SK-N-SH treated with all-trans-retinoic acid at 6 μM for 48 hours (cell line): ENCODE measurements around the gene PID1.

Experiments used
- ARNTL ChIP-seq: fragments of 450-650 bp; formaldehyde crosslinking; IDR thresholded peaks from 2 replicates; pipeline ENCODE4 v1.5.0; 2020; ENCODE audit warnings: low read depth, mild to moderate bottlenecking, moderate library complexity, borderline replicate concordance
- BACH2 ChIP-seq: fragments of 250-450 bp; sonication (Bioruptor Pico); IDR thresholded peaks from 2 replicates; pipeline ENCODE4 v1.9.0; 2021; ENCODE audit warnings: mild to moderate bottlenecking, borderline replicate concordance
- RARB ChIP-seq: fragments of 250-450 bp; sonication (Bioruptor Pico); IDR thresholded peaks from 2 replicates; pipeline ENCODE4 v1.8.0; 2021; ENCODE audit warnings: mild to moderate bottlenecking, moderate library complexity
- TCF4 ChIP-seq: fragments of 250-450 bp; sonication (Bioruptor Pico); IDR thresholded peaks from 2 replicates; pipeline ENCODE4 v1.8.0; 2021; ENCODE audit warnings: mild to moderate bottlenecking, moderate library complexity, borderline replicate concordance
- TOX ChIP-seq: fragments of 250-450 bp; sonication (Bioruptor Pico); IDR thresholded peaks from 2 replicates; pipeline ENCODE4 v1.8.0; 2021; ENCODE audit warnings: mild to moderate bottlenecking, moderate library complexity, borderline replicate concordance
- ZFP30 ChIP-seq: fragments of 450-650 bp; formaldehyde crosslinking; IDR thresholded peaks from 2 replicates; pipeline ENCODE4 v1.5.0; 2022; ENCODE audit warnings: mild to moderate bottlenecking, moderate library complexity
- ZNF70 ChIP-seq: fragments of 450-650 bp; formaldehyde crosslinking; IDR thresholded peaks from 2 replicates; pipeline ENCODE4 v1.5.0; 2020; ENCODE audit warnings: mild to moderate bottlenecking, moderate library complexity
- ZNF8 ChIP-seq: fragments of 450-650 bp; formaldehyde crosslinking; IDR thresholded peaks from 2 replicates; pipeline ENCODE4 v1.5.0; 2020; ENCODE audit warnings: mild to moderate bottlenecking, moderate library complexity
- TF ChIP-seq, protein P1 (sequence below): fragments of 250-450 bp; sonication (Bioruptor Pico); IDR thresholded peaks from 2 replicates; pipeline ENCODE4 v1.8.0; 2020; ENCODE audit warnings: mild to moderate bottlenecking, moderate library complexity, borderline replicate concordance
- TF ChIP-seq, protein P2 (sequence below): fragments of 250-450 bp; sonication (Bioruptor Pico); IDR thresholded peaks from 2 replicates; pipeline ENCODE4 v1.5.1; 2020; ENCODE audit warnings: low read depth, mild to moderate bottlenecking, moderate library complexity

DNA sequence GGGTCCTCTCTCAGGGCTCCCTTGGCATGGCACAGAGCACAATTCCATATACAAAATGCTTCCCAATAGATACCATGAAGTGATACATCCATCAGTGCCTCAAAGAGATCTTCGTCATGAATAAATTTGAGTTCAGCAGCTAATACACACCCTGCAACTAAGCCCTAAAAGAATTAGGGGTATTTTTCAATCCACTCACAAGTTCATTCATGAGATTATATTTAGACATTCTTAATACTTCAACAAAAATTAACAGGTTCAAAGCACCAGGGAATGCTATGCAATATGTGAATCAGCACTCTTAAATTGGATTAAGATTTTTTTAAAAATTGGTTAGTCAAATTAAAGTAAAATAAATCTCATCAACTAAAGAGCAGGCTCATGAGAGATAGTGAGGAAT lies 79.7 kb downstream of the PID1 start:
- TF ChIP-seq ZFP30 (no peak), RARB (CRISPR knock-in tag) (no peak), TOX (no peak), ZNF70 (no peak), ZNF8 (CRISPR knock-in tag) (no peak), TCF4 (CRISPR knock-in tag) (no peak), ARNTL (no peak), BACH2 (no peak)
- TF ChIP-seq, protein P1, sequence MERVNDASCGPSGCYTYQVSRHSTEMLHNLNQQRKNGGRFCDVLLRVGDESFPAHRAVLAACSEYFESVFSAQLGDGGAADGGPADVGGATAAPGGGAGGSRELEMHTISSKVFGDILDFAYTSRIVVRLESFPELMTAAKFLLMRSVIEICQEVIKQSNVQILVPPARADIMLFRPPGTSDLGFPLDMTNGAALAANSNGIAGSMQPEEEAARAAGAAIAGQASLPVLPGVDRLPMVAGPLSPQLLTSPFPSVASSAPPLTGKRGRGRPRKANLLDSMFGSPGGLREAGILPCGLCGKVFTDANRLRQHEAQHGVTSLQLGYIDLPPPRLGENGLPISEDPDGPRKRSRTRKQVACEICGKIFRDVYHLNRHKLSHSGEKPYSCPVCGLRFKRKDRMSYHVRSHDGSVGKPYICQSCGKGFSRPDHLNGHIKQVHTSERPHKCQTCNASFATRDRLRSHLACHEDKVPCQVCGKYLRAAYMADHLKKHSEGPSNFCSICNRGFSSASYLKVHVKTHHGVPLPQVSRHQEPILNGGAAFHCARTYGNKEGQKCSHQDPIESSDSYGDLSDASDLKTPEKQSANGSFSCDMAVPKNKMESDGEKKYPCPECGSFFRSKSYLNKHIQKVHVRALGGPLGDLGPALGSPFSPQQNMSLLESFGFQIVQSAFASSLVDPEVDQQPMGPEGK (CRISPR knock-in tag) = no peak
- TF ChIP-seq, protein P2, sequence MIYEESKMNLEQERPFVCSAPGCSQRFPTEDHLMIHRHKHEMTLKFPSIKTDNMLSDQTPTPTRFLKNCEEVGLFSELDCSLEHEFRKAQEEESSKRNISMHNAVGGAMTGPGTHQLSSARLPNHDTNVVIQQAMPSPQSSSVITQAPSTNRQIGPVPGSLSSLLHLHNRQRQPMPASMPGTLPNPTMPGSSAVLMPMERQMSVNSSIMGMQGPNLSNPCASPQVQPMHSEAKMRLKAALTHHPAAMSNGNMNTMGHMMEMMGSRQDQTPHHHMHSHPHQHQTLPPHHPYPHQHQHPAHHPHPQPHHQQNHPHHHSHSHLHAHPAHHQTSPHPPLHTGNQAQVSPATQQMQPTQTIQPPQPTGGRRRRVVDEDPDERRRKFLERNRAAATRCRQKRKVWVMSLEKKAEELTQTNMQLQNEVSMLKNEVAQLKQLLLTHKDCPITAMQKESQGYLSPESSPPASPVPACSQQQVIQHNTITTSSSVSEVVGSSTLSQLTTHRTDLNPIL (CRISPR knock-in tag) = no peak
